Kasumi-1 (cell line): Measurements from ENCODE around the gene MMP24.
A peak's percentile ranks its signal among the peaks of the same experiment; 100 is the strongest.
"Not testable (repeated sequence)": the region's sequence is repeated elsewhere in the genome, so short reads cannot be mapped to it uniquely, and the experiment has no call there.

ENCODE experiments used
- DNase-seq, 2 experiments: peaks; one replicate each; lab custom pipeline; 2025; lab: John Stamatoyannopoulos, UW

The MMP24 gene

GRCh38 chr20:35257175-35257909 lies 30.9 kb downstream of the MMP24 start:
- DNase-seq = no peak

- no peak for DNase-seq
Observed at GRCh38 chr20:35260426-35260825, 33.9 kb downstream of the MMP24 start.

GRCh38 chr20:35262321-35262720 lies 35.8 kb downstream of the MMP24 start:
- DNase-seq = not testable (repeated sequence)

GRCh38 chr20:35262731-35263531 lies 36.4 kb downstream of the MMP24 start:
- DNase-seq = not testable (repeated sequence)

- DNase-seq = no peak
Observed at GRCh38 chr20:35263532-35264341, 37.2 kb downstream of the MMP24 start.

- DNase-seq = peak; percentile 17 to 21
Observed at GRCh38 chr20:35264755-35265154, 38.3 kb downstream of the MMP24 start.

- no peak for DNase-seq
Observed at GRCh38 chr20:35267092-35267491, 40.6 kb downstream of the MMP24 start.

GRCh38 chr20:35269055-35269781 lies 42.7 kb downstream of the MMP24 start:
- DNase-seq = peak; percentile 46 to 62

GRCh38 chr20:35270021-35270902 lies 43.8 kb downstream of the MMP24 start:
- no peak for DNase-seq

- DNase-seq = no peak
Observed at GRCh38 chr20:35271073-35271882, 44.8 kb downstream of the MMP24 start.

GRCh38 chr20:35271904-35272303 lies 45.4 kb downstream of the MMP24 start:
- DNase-seq = no peak

GRCh38 chr20:35273449-35274171 lies 47.1 kb downstream of the MMP24 start:
- DNase-seq = no peak

- DNase-seq = no peak
Observed at GRCh38 chr20:35274172-35275092, 47.9 kb downstream of the MMP24 start.

- DNase-seq = no peak
Observed at GRCh38 chr20:35275741-35276251, 49.3 kb downstream of the MMP24 start.

GRCh38 chr20:35276408-35276807 lies 49.9 kb downstream of the MMP24 start:
- no peak for DNase-seq

GRCh38 chr20:35277127-35277526 lies 50.6 kb downstream of the MMP24 start:
- no peak for DNase-seq

- DNase-seq = peak; percentile 84 to 87
Observed at GRCh38 chr20:35277531-35278395, 51.3 kb downstream of the MMP24 start, which contains the start of gene MMP24OS. Gene MMP24OS (minus strand): TSS chr20:35278122. CDS start chr20:35277929, 193 bp downstream.
